T-helper 1 cell treated with Interleukin-12 subunit alpha and Interleukin-12 subunit beta and Interleukin-4 antibody, amounts not matched to agents 30 ng/mL and 1 ng/mL, for 36 hours (primary cell): Measurements from ENCODE around the gene TSPY4. TPM values are rescaled to one million over a fixed set of nuclear protein-coding genes. Genes with fewer than 3 reads are reported as not detected.
"Not testable (repeated sequence)": the region's sequence is repeated elsewhere in the genome, so short reads cannot be mapped to it uniquely, and the experiment has no call there.

Source experiments
- intact Hi-C: fragments of 100-400 bp; cut with micrococcal nuclease; formaldehyde crosslinking; loops from one replicate; pipeline ENCODE4 v1.15.1; 2024
- total RNA-seq: library from RNA; stranded (reverse); gene quantifications from 2 replicates; pipeline ENCODE4 v1.2.3, GENCODE V29; 2022

The TSPY4 gene
- total RNA-seq = not detected in 2 replicates

- intact Hi-C loops = not testable (repeated sequence)
Observed at GRCh38 chrY:9337164-9337563, at the start of gene TSPY4. TSS of gene TSPY4 (plus strand) at chrY:9337464. CDS start at chrY:9337510, 46 bp downstream.

DNA sequence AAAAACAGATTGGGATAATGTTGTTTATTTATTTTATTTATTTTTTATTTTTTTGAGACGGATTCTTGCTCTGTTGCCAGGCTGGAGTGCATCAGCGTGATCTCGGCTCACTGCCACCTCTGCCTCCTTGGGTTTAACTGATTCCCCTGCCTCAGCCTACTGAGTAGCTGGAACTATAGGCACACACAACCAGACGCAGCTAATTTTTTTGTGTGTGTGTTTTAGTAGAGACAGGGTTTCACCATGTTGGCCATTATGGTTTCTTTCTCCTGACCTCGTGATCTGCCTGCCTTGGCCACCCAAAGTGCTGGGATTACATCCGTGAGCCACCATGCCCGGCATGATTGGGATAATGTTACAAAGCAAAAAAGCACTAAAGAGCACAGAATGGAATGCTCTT lies 16.3 kb upstream of the TSPY4 start:
- intact Hi-C loops = no loop called here

DNA sequence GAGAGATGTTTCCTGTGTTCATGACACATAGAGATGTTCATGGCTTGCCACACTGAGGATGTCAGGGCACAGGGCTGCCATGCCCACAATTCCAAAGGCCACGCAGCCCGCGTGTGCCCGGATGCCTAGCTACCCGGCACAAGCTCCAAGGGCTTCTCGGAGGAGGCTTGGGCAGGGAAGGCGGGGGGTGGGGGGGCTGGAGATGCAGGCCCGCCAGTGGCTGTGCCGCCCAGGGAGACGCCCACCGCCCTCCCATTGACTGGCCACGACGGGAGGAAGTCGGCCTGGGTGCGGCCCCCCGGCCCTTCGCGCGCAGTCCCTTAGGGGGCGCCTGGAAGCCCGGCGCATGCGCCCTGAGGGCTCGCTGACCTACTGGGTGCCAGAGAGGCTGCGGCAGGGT lies 20.2 kb downstream of the TSPY4 start, which contains the start of gene TSPY8:
Gene TSPY8, plus strand, starts transcription at position 301 of the 400 bp plus-strand sequence. Its CDS starts 46 bp downstream, at position 347.
- intact Hi-C loops = not testable (repeated sequence)

Other genes with a start within 250 kb of the TSPY4 start
- gene TSPY8, start 20.3 kb downstream of the TSPY4 start, total RNA-seq = not detected in 2 replicates
- not detected in 2 replicates for gene TSPY3, start 61.0 kb downstream of the TSPY4 start, total RNA-seq
- not detected in 2 replicates for gene TSPY1, start 129.5 kb downstream of the TSPY4 start, total RNA-seq
- gene TSPY9, start 149.8 kb downstream of the TSPY4 start, total RNA-seq = not detected in 2 replicates
- gene TSPY10, start 190.4 kb downstream of the TSPY4 start, total RNA-seq = not detected in 2 replicates